Measurements from ENCODE around the gene SHBG. TPM values are rescaled to one million over a fixed set of nuclear protein-coding genes. Genes with fewer than 3 reads are reported as not detected.

Gene SHBG
- total RNA-seq, 1 donor from 2014 or later = 0.60 TPM

DNA sequence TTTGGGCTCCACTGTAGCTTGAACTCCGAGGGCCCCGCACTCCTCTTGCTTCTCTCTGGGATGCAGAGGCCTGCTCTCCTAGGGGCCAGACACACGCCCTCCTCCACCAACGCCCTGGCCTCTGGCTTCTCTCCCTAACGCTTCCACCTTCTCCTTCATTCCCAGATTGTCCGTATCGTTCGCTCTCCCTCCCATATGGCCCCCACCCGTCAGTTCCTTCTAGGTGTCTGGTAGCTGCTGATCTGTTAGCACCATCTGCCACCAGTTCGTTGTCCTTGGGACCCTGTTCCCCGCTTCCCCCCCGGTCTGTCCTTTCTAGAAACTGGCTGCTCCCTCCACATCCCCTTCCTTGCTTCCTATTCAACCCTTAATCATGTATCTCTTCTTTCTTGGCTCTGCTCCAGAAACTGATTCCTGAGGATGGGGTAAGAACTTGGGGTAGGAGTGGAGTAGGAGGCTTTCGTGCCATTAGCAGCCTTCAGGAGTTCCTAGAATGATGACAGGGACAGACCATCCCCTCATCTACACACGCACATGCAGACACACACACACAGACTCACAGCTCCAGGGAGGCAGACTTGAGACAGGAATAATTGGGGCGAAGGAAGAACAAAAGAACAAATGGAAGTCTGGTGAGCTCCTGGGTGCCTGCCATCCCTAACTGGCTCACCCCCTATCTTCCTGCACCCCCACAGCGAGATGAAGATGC, 25.1 kb downstream of the SHBG start:
- Mint-ChIP-seq H3K36me3 (no peaks in the 10 kb centered on the region), H3K9me3 (no peaks in the 10 kb centered on the region), H3K4me3 (no peak overlapping the region), H3K4me1 (peaks cover 42% of the 10 kb centered on the region), H3K27ac (peak overlapping the region; percentile 66), H3K27me3 (ENCODE audit: low read depth) (peaks cover 45% of the 10 kb centered on the region)
- no peak for DNase-seq (ENCODE audit: low spot score in 2 of 2, unreplicated experiment in 2 of 2)
- TF ChIP-seq, protein P1, sequence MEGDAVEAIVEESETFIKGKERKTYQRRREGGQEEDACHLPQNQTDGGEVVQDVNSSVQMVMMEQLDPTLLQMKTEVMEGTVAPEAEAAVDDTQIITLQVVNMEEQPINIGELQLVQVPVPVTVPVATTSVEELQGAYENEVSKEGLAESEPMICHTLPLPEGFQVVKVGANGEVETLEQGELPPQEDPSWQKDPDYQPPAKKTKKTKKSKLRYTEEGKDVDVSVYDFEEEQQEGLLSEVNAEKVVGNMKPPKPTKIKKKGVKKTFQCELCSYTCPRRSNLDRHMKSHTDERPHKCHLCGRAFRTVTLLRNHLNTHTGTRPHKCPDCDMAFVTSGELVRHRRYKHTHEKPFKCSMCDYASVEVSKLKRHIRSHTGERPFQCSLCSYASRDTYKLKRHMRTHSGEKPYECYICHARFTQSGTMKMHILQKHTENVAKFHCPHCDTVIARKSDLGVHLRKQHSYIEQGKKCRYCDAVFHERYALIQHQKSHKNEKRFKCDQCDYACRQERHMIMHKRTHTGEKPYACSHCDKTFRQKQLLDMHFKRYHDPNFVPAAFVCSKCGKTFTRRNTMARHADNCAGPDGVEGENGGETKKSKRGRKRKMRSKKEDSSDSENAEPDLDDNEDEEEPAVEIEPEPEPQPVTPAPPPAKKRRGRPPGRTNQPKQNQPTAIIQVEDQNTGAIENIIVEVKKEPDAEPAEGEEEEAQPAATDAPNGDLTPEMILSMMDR (IDR thresholded peaks at IDR 0.05; ENCODE audit: unreplicated experiment) = no peak

DNA sequence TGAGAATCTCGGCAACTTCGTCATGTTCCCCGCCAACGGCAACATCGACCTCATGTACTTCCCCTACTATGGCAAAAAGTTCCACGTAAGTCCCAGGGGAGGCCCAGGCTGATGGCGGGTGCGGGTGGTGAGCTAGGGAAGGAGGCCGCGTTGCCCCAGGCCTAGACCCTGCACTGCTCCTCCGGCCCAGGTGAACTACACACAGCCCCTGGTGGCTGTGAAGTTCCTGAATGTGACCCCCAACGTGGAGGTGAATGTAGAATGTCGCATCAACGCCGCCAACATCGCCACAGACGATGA, 25.6 kb downstream of the SHBG start:
- H3K27ac Mint-ChIP-seq = no peak overlapping the region
- TF ChIP-seq, protein P1 (IDR thresholded peaks at IDR 0.05; ENCODE audit: unreplicated experiment) = no peak
- H3K9me3 Mint-ChIP-seq = no peaks in the 10 kb centered on the region
- H3K4me3 Mint-ChIP-seq = no peak overlapping the region
- no peaks in the 10 kb centered on the region for H3K36me3 Mint-ChIP-seq
- DNase-seq (ENCODE audit: low spot score in 2 of 2, unreplicated experiment in 2 of 2) = no peak
- peaks cover 37% of the 10 kb centered on the region for H3K4me1 Mint-ChIP-seq
- H3K27me3 Mint-ChIP-seq (ENCODE audit: low read depth) = peaks cover 40% of the 10 kb centered on the region

DNA sequence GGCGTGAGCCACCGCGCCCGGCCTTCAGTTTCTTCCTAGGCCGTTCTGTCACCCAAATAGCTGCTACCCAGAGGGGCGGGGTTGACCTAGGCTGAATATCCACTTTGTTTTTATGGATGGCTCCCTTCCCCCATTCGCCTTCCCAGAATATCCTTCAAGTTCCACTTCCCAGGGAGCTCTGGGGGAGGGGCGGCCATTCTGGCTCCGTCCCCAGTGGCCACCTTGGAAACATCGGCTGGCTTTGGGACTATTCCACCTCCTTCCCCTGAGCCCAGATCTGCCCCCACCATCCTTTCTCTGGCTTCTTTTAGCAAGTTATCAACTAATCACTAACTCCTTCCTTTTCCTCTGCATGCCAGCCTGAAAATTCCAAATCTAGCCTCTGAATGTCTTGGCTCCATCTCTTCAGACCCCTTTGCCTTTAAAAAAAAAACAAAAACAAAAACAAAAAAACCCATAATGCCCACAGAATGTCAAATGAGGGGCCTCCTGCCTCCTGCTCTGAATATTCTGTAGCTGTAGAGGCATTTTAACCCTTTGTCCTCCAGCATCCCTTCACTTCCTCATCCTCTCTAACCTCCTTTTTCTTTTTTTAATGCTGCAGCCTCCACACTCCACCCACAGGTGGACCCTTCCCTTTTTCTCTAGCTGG, 27.1 kb downstream of the SHBG start:
- no peak overlapping the region for H3K4me3 Mint-ChIP-seq
- no peak for DNase-seq (ENCODE audit: low spot score in 2 of 2, unreplicated experiment in 2 of 2)
- H3K27me3 Mint-ChIP-seq (ENCODE audit: low read depth) = peaks cover 29% of the 10 kb centered on the region
- peaks cover 28% of the 10 kb centered on the region for H3K4me1 Mint-ChIP-seq
- TF ChIP-seq, protein P1 (IDR thresholded peaks at IDR 0.05; ENCODE audit: unreplicated experiment) = no peak
- H3K27ac Mint-ChIP-seq = peak overlapping the region; percentile 27
- H3K36me3 Mint-ChIP-seq = no peaks in the 10 kb centered on the region
- H3K9me3 Mint-ChIP-seq = no peaks in the 10 kb centered on the region

DNA sequence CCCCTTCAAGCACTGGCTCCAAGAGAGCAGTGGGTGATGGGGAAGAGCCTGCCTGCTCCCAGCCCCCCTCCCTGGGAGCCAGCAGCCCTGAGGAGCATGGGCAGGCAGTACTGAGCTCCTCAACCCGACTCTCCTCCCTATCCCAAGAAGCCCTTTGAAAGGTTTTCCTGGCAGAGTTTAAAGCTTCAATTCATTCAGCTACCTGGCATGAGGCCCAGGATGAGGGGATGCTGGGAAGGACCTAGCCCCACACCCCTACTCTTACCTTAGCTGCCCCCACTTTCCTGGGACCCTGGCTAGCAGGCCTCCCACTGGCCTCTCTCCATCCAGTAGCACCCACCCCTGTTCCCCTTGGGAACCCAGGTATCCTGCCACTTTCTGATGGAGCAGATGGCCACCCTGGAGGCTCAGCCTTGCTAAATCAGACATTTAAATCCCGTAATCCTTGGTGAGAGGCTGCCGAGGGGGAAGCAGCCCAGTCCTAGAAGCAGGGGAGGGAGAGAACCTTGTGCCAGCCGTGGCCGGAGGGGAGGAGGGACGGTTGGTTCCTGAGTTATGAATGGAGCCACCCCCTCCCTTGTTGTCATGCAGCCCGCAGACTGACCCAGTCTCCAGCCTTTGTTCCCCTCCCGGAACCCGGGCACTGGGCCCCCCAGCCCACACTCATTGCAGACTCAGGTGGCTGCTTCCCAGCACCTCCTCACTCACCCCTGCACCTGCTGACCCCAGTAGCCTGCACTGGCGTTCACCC, 37.9 kb downstream of the SHBG start:
- DNase-seq (ENCODE audit: low spot score in 2 of 2, unreplicated experiment in 2 of 2) = no peak
- Mint-ChIP-seq H3K27ac (no peak overlapping the region), H3K36me3 (peaks cover 22% of the 10 kb centered on the region), H3K27me3 (ENCODE audit: low read depth) (no peaks in the 10 kb centered on the region), H3K9me3 (no peaks in the 10 kb centered on the region), H3K4me1 (no peaks in the 10 kb centered on the region), H3K4me3 (no peak overlapping the region)
- TF ChIP-seq, protein P1 (IDR thresholded peaks at IDR 0.05; ENCODE audit: unreplicated experiment) = no peak

DNA sequence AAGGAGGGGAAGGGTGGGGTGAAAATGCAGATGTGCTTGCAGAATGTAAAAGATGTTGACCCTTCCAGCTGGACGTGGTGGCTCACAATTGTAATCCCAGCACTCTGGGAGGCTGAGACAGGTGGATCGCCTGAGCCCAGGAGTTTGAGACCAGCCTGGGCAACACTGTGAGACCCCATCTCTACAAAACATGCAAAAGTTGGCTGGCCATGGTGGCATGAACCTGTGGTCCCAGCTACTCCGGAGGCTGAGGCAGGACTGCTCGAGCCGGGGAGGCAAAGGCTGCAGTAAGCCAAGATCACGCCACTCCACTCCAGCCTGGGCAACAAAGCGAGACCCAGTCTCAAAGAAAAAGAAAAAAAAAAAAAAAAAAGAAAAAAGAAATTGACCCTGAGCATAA, 38.5 kb downstream of the SHBG start:
- Mint-ChIP-seq H3K4me1 (no peaks in the 10 kb centered on the region), H3K4me3 (no peak overlapping the region), H3K27me3 (ENCODE audit: low read depth) (no peaks in the 10 kb centered on the region), H3K27ac (no peak overlapping the region), H3K36me3 (peaks cover 27% of the 10 kb centered on the region), H3K9me3 (peaks cover 4% of the 10 kb centered on the region)
- DNase-seq (ENCODE audit: low spot score in 2 of 2, unreplicated experiment in 2 of 2) = no peak
- TF ChIP-seq, protein P1 (IDR thresholded peaks at IDR 0.05; ENCODE audit: unreplicated experiment) = no peak

All from mesothelial cell of epicardium (in vitro differentiated cells).